Activated CD4-positive, alpha-beta T cell treated with anti-CD3 and anti-CD28 coated beads for 36 hours (primary cell): Measurements from ENCODE around the gene HUNK. TPM values are rescaled to one million over a fixed set of nuclear protein-coding genes. Genes with fewer than 3 reads are reported as not detected.
"Not testable (repeated sequence)": the region's sequence is repeated elsewhere in the genome, so short reads cannot be mapped to it uniquely, and the experiment has no call there.

Experiments
- ATAC-seq: fragments of 200-7000 bp; cut with Tn5 transposase; one replicate; pipeline ENCODE4 v1.10.0; 2021; ENCODE audit warnings: mild to moderate bottlenecking, moderate library complexity
- CTCF ChIA-PET: fragments of 350-600 bp; sonication (Branson Sonifier 250); formaldehyde crosslinking; loops from one replicate; lab custom pipeline; 2021; ENCODE audit warnings: antibody characterized with exemption; lab: Charles Lee
- POLR2A ChIA-PET: fragments of 350-600 bp; sonication (Branson Sonifier 250); formaldehyde crosslinking; loops from one replicate; lab custom pipeline; 2021; ENCODE audit warnings: antibody characterized with exemption, inconsistent platforms; lab: Charles Lee
- DNase-seq: peaks from one replicate; pipeline ENCODE4 v3.0.0-alpha.2; 2020
- H3K27ac Mint-ChIP-seq: one replicate; pipeline ENCODE4 v1.8.0; 2021; ENCODE audit warnings: mixed read lengths
- H3K27me3 Mint-ChIP-seq: one replicate; pipeline ENCODE4 v1.8.0; 2021; ENCODE audit warnings: mixed read lengths
- H3K36me3 Mint-ChIP-seq: one replicate; pipeline ENCODE4 v1.8.0; 2021; ENCODE audit warnings: low read depth, mixed read lengths
- H3K4me1 Mint-ChIP-seq: one replicate; pipeline ENCODE4 v1.8.0; 2021; ENCODE audit warnings: mixed read lengths
- H3K4me3 Mint-ChIP-seq: one replicate; pipeline ENCODE4 v1.8.0; 2021; ENCODE audit warnings: mild to moderate bottlenecking, moderate library complexity, mixed read lengths
- H3K9me3 Mint-ChIP-seq: one replicate; pipeline ENCODE4 v1.8.0; 2021; ENCODE audit warnings: low read depth, mixed read lengths
- intact Hi-C, 2 experiments: fragments of 100-400 bp; cut with DNase I in 1 of 2; cut with micrococcal nuclease in 1 of 2; formaldehyde crosslinking; loops; one replicate each; pipeline versions ENCODE4 v1.14.2 to v1.15.1; 2022 to 2024; cut with DNase I, micrococcal nuclease
- total RNA-seq, 2 experiments: library from RNA; stranded (reverse); gene quantifications; one replicate each; pipeline ENCODE4 v1.2.3, GENCODE V29; 2021

HUNK gene
- total RNA-seq, 2 experiments from 2014 or later: 0.02 to 0.27 TPM

- no peak for DNase-seq
- Mint-ChIP-seq H3K4me3 (no peak overlapping the region), H3K4me1 (no peaks in the 10 kb centered on the region), H3K36me3 (no peaks in the 10 kb centered on the region), H3K9me3 (no peaks in the 10 kb centered on the region), H3K27ac (no peak overlapping the region), H3K27me3 (peaks cover 22% of the 10 kb centered on the region)
- no peak for ATAC-seq
- ChIA-PET POLR2A (no interaction called here), CTCF (interaction anchor here (0.6 to 1.5 kb wide), 2 partner anchors 17 to 409 kb away, joined by 3 to 4 read pairs; no protein-coding TSS in a partner anchor)
- intact Hi-C loops: no loop called here
These were observed 24.4 kb upstream of the HUNK start for GRCh38 chr21:31848326-31848985.

GRCh38 chr21:31850886-31851285, 21.9 kb upstream of the HUNK start:
- no peaks in the 10 kb centered on the region for H3K9me3 Mint-ChIP-seq
- DNase-seq (no peak), ATAC-seq (no peak)
- CTCF ChIA-PET: no interaction called here
- POLR2A ChIA-PET: no interaction called here
- no peak overlapping the region for H3K27ac Mint-ChIP-seq
- no peaks in the 10 kb centered on the region for H3K4me1 Mint-ChIP-seq
- peaks cover 16% of the 10 kb centered on the region for H3K27me3 Mint-ChIP-seq
- no peaks in the 10 kb centered on the region for H3K36me3 Mint-ChIP-seq
- H3K4me3 Mint-ChIP-seq: no peak overlapping the region
- intact Hi-C loops: no loop called here

DNA sequence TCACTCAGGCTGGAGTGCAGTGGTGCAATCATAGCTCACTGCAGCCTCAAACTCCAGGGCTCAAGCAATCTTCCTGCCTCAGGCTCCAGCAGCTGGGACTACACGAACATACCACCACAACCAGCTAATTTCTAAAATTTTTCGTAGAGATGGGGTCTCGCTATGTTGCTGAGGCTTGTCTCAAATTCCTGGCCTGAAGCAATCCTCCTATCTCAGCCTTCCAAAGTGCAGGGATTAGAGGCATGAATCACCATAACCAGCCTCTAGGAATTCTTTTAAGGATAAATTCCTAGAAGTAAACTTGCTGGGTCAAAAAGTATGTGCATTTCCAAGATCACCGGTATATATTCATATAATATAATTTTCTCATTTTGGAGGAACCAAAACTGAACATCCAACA, 17.6 kb upstream of the HUNK start:
- POLR2A ChIA-PET: no interaction called here
- Mint-ChIP-seq H3K4me1 (no peaks in the 10 kb centered on the region), H3K36me3 (no peaks in the 10 kb centered on the region), H3K27ac (no peak overlapping the region), H3K4me3 (no peak overlapping the region), H3K27me3 (peaks cover 12% of the 10 kb centered on the region), H3K9me3 (no peaks in the 10 kb centered on the region)
- DNase-seq (no peak), ATAC-seq (no peak)
- intact Hi-C loops: no loop called here
- CTCF ChIA-PET: interaction anchor here (0.6 to 0.9 kb wide), 2 partner anchors 18 to 42 kb away, joined by 3 read pairs; partner anchors contain the start of gene HUNK

GRCh38 chr21:31857096-31857495, 15.7 kb upstream of the HUNK start:
- CTCF ChIA-PET: no interaction called here
- H3K27ac Mint-ChIP-seq: no peak overlapping the region
- POLR2A ChIA-PET: no interaction called here
- no peak overlapping the region for H3K4me3 Mint-ChIP-seq
- intact Hi-C loops: no loop called here
- H3K36me3 Mint-ChIP-seq: no peaks in the 10 kb centered on the region
- no peaks in the 10 kb centered on the region for H3K4me1 Mint-ChIP-seq
- H3K9me3 Mint-ChIP-seq: no peaks in the 10 kb centered on the region
- ATAC-seq (no peak), DNase-seq (no peak)
- peaks cover 10% of the 10 kb centered on the region for H3K27me3 Mint-ChIP-seq

DNA sequence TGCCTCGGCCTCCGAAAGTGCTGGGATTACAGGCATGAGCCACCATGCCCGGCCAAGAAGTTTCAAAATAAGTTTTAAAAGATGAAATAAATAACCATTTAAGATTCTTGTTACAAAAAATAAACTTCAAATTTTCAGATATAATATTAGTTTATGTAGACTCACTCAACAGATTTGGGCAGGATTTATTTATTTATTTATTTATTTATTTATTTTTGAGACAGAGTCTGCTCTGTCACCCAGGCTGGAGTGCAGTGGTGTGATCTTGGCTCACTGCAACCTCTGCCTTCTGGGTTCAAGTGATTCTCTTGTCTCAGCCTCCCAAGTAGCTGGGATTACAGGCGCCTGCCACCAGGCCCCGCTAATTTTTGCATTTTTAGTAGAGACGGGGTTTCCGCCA, 15.2 kb upstream of the HUNK start:
- POLR2A ChIA-PET, H3K36me3 Mint-ChIP-seq, intact Hi-C loops, CTCF ChIA-PET, ATAC-seq, DNase-seq, H3K4me1 Mint-ChIP-seq, H3K4me3 Mint-ChIP-seq, H3K27ac Mint-ChIP-seq, H3K9me3 Mint-ChIP-seq, H3K27me3 Mint-ChIP-seq: not testable (repeated sequence)

DNA sequence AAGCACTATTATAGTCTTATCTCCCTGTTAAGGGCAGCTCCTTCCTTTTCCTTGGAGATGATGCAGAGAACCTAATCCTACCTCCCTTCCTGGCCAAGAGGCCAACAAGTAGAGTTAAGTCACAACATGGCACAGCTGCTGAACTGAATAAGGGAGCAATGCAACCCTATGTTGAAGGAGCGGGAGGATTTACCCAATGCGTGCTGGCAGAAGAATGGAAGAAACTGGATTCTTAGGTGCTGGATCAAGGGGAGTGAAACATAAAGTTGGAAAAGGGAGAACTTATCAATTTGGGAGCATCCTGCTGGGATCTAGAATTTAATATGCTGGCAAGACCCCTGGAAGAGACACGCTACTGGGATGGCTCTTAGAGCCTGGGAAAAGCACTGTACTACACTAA, 12.0 kb upstream of the HUNK start:
- intact Hi-C loops: no loop called here
- no peak overlapping the region for H3K4me3 Mint-ChIP-seq
- DNase-seq (no peak), ATAC-seq (no peak)
- no peaks in the 10 kb centered on the region for H3K9me3 Mint-ChIP-seq
- H3K4me1 Mint-ChIP-seq: no peaks in the 10 kb centered on the region
- ChIA-PET CTCF (no interaction called here), POLR2A (no interaction called here)
- H3K27me3 Mint-ChIP-seq: peaks cover 10% of the 10 kb centered on the region
- H3K27ac Mint-ChIP-seq: no peak overlapping the region
- H3K36me3 Mint-ChIP-seq: no peaks in the 10 kb centered on the region

DNA sequence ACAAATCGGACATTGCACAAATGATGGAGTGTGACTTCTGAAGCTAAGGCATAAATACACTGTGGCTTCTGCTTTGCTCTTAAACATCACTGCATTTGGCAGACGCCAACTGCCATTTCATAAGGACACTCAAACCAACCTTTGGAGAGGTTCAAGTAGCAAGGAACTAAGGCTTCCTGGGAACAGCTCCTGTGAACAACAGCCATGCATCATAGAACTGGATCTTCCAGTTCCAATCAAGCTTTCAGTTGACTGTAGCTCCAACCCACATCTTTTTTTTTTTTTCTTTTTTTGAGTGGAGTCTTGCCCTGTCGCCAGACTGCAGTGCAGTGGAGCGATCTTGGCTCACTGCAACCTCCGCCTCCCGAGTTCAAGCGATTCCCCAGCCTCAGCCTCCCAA, 10.7 kb upstream of the HUNK start:
- DNase-seq: no peak
- Mint-ChIP-seq H3K4me1 (no peaks in the 10 kb centered on the region), H3K27me3 (peaks cover 10% of the 10 kb centered on the region), H3K36me3 (no peaks in the 10 kb centered on the region), H3K4me3 (no peak overlapping the region), H3K27ac (no peak overlapping the region), H3K9me3 (no peaks in the 10 kb centered on the region)
- CTCF ChIA-PET: no interaction called here
- no peak for ATAC-seq
- intact Hi-C loops: no loop called here
- POLR2A ChIA-PET: no interaction called here

GRCh38 chr21:31865429-31865970, 7.3 kb upstream of the HUNK start:
- H3K36me3 Mint-ChIP-seq: no peaks in the 10 kb centered on the region
- H3K4me1 Mint-ChIP-seq: no peaks in the 10 kb centered on the region
- H3K27ac Mint-ChIP-seq: no peak overlapping the region
- no peak overlapping the region for H3K4me3 Mint-ChIP-seq
- DNase-seq (no peak), ATAC-seq (no peak)
- CTCF ChIA-PET: interaction anchor here (0.6 to 1.6 kb wide), 12 partner anchors 9 to 394 kb away, joined by 3 to 4 read pairs (median 3); no protein-coding TSS in a partner anchor
- no peaks in the 10 kb centered on the region for H3K9me3 Mint-ChIP-seq
- POLR2A ChIA-PET: no interaction called here
- peaks cover 26% of the 10 kb centered on the region for H3K27me3 Mint-ChIP-seq
- intact Hi-C loops: loop anchor here in 1 of 2 experiments (5.0 kb wide), 1 partner anchor 737 kb away; no protein-coding TSS in a partner anchor

GRCh38 chr21:31866077-31866511, 6.7 kb upstream of the HUNK start:
- peaks cover 24% of the 10 kb centered on the region for H3K27me3 Mint-ChIP-seq
- ATAC-seq: peak; percentile 83
- ChIA-PET POLR2A (no interaction called here), CTCF (interaction anchor here (0.6 to 1.6 kb wide), 12 partner anchors 9 to 394 kb away, joined by 3 to 4 read pairs (median 3); no protein-coding TSS in a partner anchor)
- no peak overlapping the region for H3K4me3 Mint-ChIP-seq
- no peak overlapping the region for H3K27ac Mint-ChIP-seq
- no peaks in the 10 kb centered on the region for H3K9me3 Mint-ChIP-seq
- intact Hi-C loops: loop anchor here (1.0 to 5.0 kb wide), 2 partner anchors 392 to 736 kb away; no protein-coding TSS in a partner anchor
- no peaks in the 10 kb centered on the region for H3K36me3 Mint-ChIP-seq
- no peaks in the 10 kb centered on the region for H3K4me1 Mint-ChIP-seq
- peak; percentile 88 for DNase-seq

DNA sequence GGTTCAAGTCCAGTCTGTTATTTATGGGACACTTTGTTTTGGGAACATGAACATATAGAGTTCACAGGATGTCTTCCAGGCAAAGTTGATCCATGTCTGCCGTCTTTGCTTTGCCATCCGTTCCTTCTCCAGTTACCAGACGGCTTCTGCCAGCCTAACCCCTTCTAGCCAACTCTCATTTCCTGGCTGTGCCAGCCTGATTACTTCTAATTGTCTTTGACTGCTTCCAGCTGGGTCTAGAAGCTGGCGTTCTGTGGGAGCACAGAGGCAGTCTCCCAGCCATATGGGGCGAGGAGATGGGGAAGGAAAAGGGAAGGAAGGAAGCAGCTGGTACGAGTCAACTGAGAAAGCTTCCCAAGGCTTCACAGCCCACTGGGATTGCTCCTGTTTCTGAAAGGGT, 3.1 kb upstream of the HUNK start:
- intact Hi-C loops: loop anchor here in 1 of 2 experiments (5.0 to 10.0 kb wide), 3 partner anchors 82 to 733 kb away; partner anchors contain the start of gene TCP10L
- Mint-ChIP-seq H3K27me3 (peaks cover 37% of the 10 kb centered on the region), H3K27ac (no peak overlapping the region), H3K36me3 (no peaks in the 10 kb centered on the region), H3K4me1 (peaks cover 6% of the 10 kb centered on the region), H3K9me3 (no peaks in the 10 kb centered on the region), H3K4me3 (no peak overlapping the region)
- ChIA-PET CTCF (no interaction called here), POLR2A (no interaction called here)
- DNase-seq (no peak), ATAC-seq (no peak)

DNA sequence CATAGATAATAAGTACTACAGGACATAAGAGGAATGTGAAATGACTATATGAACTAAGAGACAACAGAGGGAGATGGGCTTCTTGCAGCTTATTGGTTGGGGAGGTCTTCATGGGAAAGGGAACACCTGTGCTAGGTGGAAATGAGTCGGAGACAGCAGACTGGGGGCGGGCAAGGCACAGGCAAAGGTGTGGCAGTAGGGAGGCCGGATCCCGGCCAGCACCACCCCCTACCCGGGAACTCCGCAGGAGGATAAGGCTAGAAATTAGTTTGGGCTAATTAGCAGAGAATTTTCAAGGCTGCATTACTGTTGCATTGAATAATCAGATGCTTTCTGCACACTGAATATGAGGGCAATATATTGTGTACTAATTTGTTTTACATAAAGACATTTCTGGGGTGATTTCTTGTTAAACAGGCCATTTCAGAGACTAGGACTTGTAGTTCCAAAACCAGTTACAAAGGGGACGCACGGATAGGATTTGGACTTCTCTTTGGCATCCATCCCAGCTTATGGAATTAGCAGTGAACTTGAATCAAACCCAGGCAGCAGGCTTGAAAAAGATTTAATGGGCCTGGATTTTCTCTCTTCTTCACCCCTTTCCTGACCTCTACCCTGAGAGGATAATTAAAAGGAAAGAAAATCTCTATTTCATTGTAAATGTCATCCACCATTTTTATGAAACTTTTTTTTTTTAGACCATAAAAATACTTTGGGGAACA, 2.2 kb upstream of the HUNK start:
- H3K4me1 Mint-ChIP-seq: peaks cover 6% of the 10 kb centered on the region
- H3K36me3 Mint-ChIP-seq: no peaks in the 10 kb centered on the region
- H3K27me3 Mint-ChIP-seq: peaks cover 41% of the 10 kb centered on the region
- intact Hi-C loops: loop anchor here in 1 of 2 experiments (5.0 to 10.0 kb wide), 2 partner anchors 83 to 714 kb away; partner anchors contain the start of gene TCP10L
- ChIA-PET CTCF (interaction anchor here (1.5 kb wide), 1 partner anchor 387 kb away, joined by 3 read pairs; no protein-coding TSS in a partner anchor), POLR2A (no interaction called here)
- DNase-seq (no peak), ATAC-seq (no peak)
- H3K27ac Mint-ChIP-seq: no peak overlapping the region
- H3K4me3 Mint-ChIP-seq: no peak overlapping the region
- no peaks in the 10 kb centered on the region for H3K9me3 Mint-ChIP-seq
